Activated T-cell treated with anti-CD3 and anti-CD28 coated beads for 4 hours (primary cell): ENCODE results near the gene LAMA5.

ENCODE experiments used
- DNase-seq: peaks from one replicate; pipeline ENCODE4 v3.0.0-alpha.2; 2020

The LAMA5 gene

GRCh38 chr20:62358171-62359042 is 8.7 kb downstream of the LAMA5 start:
- no peak for DNase-seq

GRCh38 chr20:62357681-62358080 is 9.4 kb downstream of the LAMA5 start:
- no peak for DNase-seq

- no peak for DNase-seq
Measured at GRCh38 chr20:62357187-62357667, 9.9 kb downstream of the LAMA5 start.

- DNase-seq: no peak
Measured at GRCh38 chr20:62356589-62357186, 10.4 kb downstream of the LAMA5 start.

GRCh38 chr20:62355878-62356588 is 11.1 kb downstream of the LAMA5 start:
- DNase-seq: no peak

GRCh38 chr20:62355516-62355877 is 11.6 kb downstream of the LAMA5 start:
- DNase-seq: no peak

- DNase-seq: no peak
Measured at GRCh38 chr20:62354811-62355341, 12.2 kb downstream of the LAMA5 start.

GRCh38 chr20:62354031-62354808 is 12.9 kb downstream of the LAMA5 start:
- DNase-seq: no peak

GRCh38 chr20:62353289-62354030 is 13.7 kb downstream of the LAMA5 start:
- no peak for DNase-seq

- no peak for DNase-seq
Measured at GRCh38 chr20:62352402-62353288, 14.5 kb downstream of the LAMA5 start.

- no peak for DNase-seq
Measured at GRCh38 chr20:62351469-62352401, 15.4 kb downstream of the LAMA5 start.

GRCh38 chr20:62350629-62351422 is 16.3 kb downstream of the LAMA5 start:
- DNase-seq: no peak

GRCh38 chr20:62350098-62350628 is 16.9 kb downstream of the LAMA5 start:
- no peak for DNase-seq

- DNase-seq: no peak
Measured at GRCh38 chr20:62349556-62350097, 17.5 kb downstream of the LAMA5 start.

- no peak for DNase-seq
Measured at GRCh38 chr20:62348604-62349003, 18.5 kb downstream of the LAMA5 start.

- DNase-seq: no peak
Measured at GRCh38 chr20:62347445-62347844, 19.7 kb downstream of the LAMA5 start.

- DNase-seq: no peak
Measured at GRCh38 chr20:62347151-62347404, 20.0 kb downstream of the LAMA5 start.

GRCh38 chr20:62346398-62347150 is 20.5 kb downstream of the LAMA5 start:
- no peak for DNase-seq
